Ascending aorta (tissue), 2 donors: Measurements from ENCODE around the gene TMOD3. TPM values are rescaled to one million over a fixed set of nuclear protein-coding genes. Genes with fewer than 3 reads are reported as not detected.

Experiments
- DNase-seq, 2 donors: peaks; one replicate each; pipeline ENCODE4 v3.0.0-alpha.2; 2019; ENCODE audit warnings: low spot score in 2 of 2
- H3K27ac ChIP-seq, 2 donors: fragments of 200-600 bp; sonication (generic); one replicate each; pipeline ENCODE4 v1.5.1; 2016 to 2017; ENCODE audit warnings: mild to moderate bottlenecking in 1 of 2
- H3K27me3 ChIP-seq: fragments of 200-600 bp; sonication (generic); one replicate; pipeline ENCODE4 v1.5.1; 2017
- H3K36me3 ChIP-seq, 2 donors: fragments of 200-600 bp; sonication (generic); one replicate each; pipeline ENCODE4 v1.5.1; 2016
- H3K4me1 ChIP-seq, 2 donors: fragments of 200-600 bp; sonication (generic); one replicate each; pipeline ENCODE4 v1.5.1; 2016 to 2017; ENCODE audit warnings: mild to moderate bottlenecking in 1 of 2
- H3K4me3 ChIP-seq, 2 donors: fragments of 200-600 bp; sonication (generic); one replicate each; pipeline ENCODE4 v1.5.1; 2016 to 2017; ENCODE audit warnings: mild to moderate bottlenecking in 1 of 2
- H3K9me3 ChIP-seq, 2 donors: fragments of 200-600 bp; sonication (generic); one replicate each; pipeline ENCODE4 v1.5.1; 2016
- intact Hi-C: fragments of 100-400 bp; cut with DNase I; formaldehyde crosslinking; loops from one replicate; pipeline ENCODE4 v1.15.1; 2023
- total RNA-seq: library from RNA; depleted of rRNA; stranded (reverse); fragments of >200 nt; gene quantifications from one replicate; pipeline ENCODE4 v1.1.0, GENCODE V29; 2016
- TF ChIP-seq, protein P1 (sequence below), 3 experiments: fragments of 200-600 bp in 2 of 3; fragments of 450-650 bp in 1 of 3; sonication (generic) in 2 of 3; IDR thresholded peaks; one replicate each; pipeline ENCODE4 v1.5.1; 2016 to 2019; ENCODE audit warnings: antibody characterized with exemption in 3 of 3, mild to moderate bottlenecking in 1 of 3, moderate library complexity in 1 of 3

The TMOD3 gene
- total RNA-seq, 1 donor from 2014 or later, result 28.0 TPM

DNA sequence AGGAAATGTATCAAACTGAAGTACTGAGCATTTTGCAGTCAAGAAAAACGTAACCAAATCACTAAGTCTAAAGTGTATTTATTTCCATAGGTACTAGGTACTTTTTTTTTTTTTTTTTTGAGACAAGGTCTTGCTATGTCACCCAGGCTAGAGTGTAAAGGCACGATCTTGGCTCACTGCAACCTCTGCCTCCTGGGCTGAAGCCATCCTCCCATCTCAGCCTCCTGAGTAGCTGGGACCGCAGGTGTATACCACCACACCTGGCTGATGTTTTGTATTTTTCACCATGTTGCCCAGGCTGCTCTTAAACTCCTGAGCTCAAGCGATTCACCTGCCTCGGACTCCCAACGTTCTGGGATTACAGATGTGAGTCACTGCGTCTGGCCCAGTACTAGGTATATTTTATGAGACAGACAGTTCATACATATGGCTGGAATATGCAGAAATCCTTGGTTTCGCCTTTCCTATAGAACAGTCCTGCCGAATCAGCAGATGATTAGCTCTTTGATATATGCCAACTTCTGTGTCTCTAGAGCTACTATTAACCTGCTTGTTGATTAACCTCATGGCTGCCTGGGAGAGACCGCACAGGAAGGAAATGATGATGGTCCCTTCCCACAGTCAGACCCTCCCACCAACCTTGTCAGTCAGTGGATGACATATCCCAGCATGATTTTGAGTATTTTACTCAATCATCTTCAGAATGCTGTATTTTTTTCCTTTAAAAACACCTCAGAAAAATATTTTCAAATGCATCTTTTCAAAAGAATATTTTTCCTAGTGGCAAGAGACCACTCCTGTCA lies 32.3 kb downstream of the TMOD3 start:
- no peaks in the 10 kb centered on the region for H3K4me1 ChIP-seq
- no peak overlapping the region for H3K4me3 ChIP-seq
- H3K27me3 ChIP-seq, result no peaks in the 10 kb centered on the region
- DNase-seq, result no peak
- H3K9me3 ChIP-seq, result no peaks in the 10 kb centered on the region
- H3K27ac ChIP-seq, result no peak overlapping the region
- TF ChIP-seq, protein P1, sequence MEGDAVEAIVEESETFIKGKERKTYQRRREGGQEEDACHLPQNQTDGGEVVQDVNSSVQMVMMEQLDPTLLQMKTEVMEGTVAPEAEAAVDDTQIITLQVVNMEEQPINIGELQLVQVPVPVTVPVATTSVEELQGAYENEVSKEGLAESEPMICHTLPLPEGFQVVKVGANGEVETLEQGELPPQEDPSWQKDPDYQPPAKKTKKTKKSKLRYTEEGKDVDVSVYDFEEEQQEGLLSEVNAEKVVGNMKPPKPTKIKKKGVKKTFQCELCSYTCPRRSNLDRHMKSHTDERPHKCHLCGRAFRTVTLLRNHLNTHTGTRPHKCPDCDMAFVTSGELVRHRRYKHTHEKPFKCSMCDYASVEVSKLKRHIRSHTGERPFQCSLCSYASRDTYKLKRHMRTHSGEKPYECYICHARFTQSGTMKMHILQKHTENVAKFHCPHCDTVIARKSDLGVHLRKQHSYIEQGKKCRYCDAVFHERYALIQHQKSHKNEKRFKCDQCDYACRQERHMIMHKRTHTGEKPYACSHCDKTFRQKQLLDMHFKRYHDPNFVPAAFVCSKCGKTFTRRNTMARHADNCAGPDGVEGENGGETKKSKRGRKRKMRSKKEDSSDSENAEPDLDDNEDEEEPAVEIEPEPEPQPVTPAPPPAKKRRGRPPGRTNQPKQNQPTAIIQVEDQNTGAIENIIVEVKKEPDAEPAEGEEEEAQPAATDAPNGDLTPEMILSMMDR (IDR thresholded peaks at IDR 0.05), result no peak
- intact Hi-C loops, result no loop called here
- H3K36me3 ChIP-seq, result peaks cover 5 to 18% of the 10 kb centered on the region in 2 donors

DNA sequence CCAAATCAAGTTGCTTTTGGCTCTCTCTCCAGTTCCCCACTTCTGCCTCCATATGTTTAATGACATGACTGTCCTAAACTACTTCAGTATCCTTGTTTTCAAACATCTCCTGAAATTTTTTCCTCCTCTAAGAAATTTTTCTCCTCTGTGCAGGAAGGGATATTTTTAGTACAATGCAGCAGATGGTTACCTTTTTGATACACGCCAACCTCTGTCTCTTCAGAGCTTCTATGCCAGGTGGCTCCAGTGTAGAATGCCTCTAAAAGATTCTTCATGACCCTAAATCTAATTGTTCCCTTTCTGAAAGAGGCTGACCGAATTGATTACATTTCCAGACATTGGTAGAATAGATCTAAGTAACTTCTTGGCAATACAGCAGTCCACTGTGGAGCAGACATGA lies 33.7 kb downstream of the TMOD3 start:
- no peak overlapping the region for H3K27ac ChIP-seq
- H3K4me3 ChIP-seq, result no peak overlapping the region
- H3K9me3 ChIP-seq, result no peaks in the 10 kb centered on the region
- H3K4me1 ChIP-seq, result no peaks in the 10 kb centered on the region
- intact Hi-C loops, result no loop called here
- no peak for DNase-seq
- TF ChIP-seq, protein P1 (IDR thresholded peaks at IDR 0.05), result no peak
- H3K27me3 ChIP-seq, result no peaks in the 10 kb centered on the region
- H3K36me3 ChIP-seq, result peaks cover 5 to 23% of the 10 kb centered on the region in 2 donors

DNA sequence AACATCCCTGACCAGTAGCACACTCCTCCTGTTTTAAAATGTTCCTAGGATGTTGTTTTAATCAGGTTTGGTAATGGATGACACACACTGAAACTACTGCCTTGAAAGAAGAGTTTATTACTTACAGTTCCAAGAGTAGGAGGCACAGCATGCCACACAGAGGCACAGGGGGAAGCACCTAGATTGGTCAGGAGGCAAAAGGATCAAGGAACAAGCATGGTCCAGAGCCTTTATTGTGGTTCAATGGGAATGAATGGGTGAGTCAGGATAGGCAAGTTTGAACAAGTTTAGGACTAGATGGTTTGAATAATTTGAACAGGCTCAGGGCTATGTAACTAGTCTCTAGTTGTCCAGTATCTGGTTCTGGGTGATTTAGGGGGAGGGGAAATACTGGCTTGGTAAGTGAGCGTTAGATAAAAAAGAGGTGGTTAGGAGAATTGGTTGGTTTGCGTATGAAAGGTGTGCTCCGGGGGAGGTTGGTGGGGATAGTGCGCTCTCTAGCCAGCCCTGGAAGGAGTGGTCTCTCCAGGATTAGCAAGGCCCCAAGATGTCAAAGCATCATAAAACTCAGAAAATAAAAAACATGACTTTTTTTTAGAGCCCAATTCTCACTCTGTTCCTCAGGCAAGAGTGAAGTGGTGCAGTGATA lies 35.1 kb downstream of the TMOD3 start:
- intact Hi-C loops, result no loop called here
- no peak for DNase-seq
- Histone ChIP-seq H3K4me1 (no peaks in the 10 kb centered on the region), H3K27me3 (no peaks in the 10 kb centered on the region), H3K9me3 (no peaks in the 10 kb centered on the region), H3K36me3 (peaks cover 5 to 26% of the 10 kb centered on the region in 2 donors), H3K4me3 (no peak overlapping the region), H3K27ac (no peak overlapping the region)
- TF ChIP-seq, protein P1 (IDR thresholded peaks at IDR 0.05), result no peak

DNA sequence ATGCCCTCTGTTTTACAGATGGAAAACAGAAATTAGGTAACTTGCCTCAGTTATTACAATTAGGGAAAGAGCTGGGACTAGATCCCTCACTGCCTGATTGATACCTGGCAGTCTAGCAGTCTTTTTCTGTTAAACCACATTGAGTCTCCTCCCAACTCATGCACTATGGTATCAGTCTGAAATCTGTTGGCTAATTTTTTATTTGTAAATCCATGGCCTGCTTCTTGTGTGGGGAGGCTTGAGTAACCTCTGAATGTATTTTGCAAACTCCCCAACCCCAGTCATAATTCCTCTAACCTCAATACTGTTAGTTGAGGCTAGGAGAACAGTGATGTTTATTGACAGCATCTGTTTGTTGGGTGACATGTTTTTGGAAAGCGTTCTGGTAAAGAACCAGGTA lies 35.9 kb downstream of the TMOD3 start:
- intact Hi-C loops, result no loop called here

DNA sequence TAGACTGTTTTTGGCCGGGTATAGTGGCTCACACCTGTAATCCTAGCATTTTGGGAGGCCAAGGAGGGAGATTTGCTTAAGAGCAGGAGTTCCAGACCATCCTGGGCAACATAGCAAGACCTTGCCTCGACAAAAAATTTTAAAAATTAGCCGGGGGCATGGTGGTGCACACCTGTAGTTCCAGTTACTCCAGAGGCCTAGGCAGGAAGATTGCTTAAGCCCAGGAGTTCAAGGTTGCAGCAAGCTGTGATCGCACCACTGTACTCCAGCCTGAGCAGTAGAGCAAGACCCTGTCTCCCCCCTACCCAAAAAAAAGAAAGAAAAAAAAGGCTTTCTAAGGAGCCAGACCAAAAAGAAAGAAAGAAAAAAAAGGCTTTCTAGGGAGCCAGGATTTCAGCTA lies 36.7 kb downstream of the TMOD3 start:
- Histone ChIP-seq H3K4me1 (no peaks in the 10 kb centered on the region), H3K27ac (no peak overlapping the region), H3K36me3 (peaks cover 20 to 38% of the 10 kb centered on the region in 2 donors), H3K9me3 (no peaks in the 10 kb centered on the region), H3K27me3 (no peaks in the 10 kb centered on the region), H3K4me3 (no peak overlapping the region)
- TF ChIP-seq, protein P1 (IDR thresholded peaks at IDR 0.05), result no peak
- intact Hi-C loops, result no loop called here
- DNase-seq, result no peak

More for the DNA sequence above, 35.9 kb downstream of the TMOD3 start:
- TF ChIP-seq, protein P1 (IDR thresholded peaks at IDR 0.05), result no peak
- Histone ChIP-seq H3K27me3 (no peaks in the 10 kb centered on the region), H3K9me3 (no peaks in the 10 kb centered on the region), H3K27ac (no peak overlapping the region), H3K4me1 (no peaks in the 10 kb centered on the region), H3K36me3 (peaks cover 13 to 34% of the 10 kb centered on the region in 2 donors), H3K4me3 (no peak overlapping the region)
- no peak for DNase-seq
